HCT116 (cell line): ENCODE measurements around the gene COL20A1. TPM values are rescaled to one million over a fixed set of nuclear protein-coding genes. Genes with fewer than 3 reads are reported as not detected.

ENCODE experiments used
- ATAC-seq: fragments of 200-7000 bp; cut with Tn5 transposase; 2 replicates; pipeline ENCODE4 v1.9.1; 2020; ENCODE audit warnings: mild to moderate bottlenecking, moderate library complexity
- BruUV-seq: library from RNA; stranded (reverse); fragments of 400-500 nt; replicated peaks from 2 replicates; lab custom pipeline; 2021; lab: Mats Ljungman, UMichigan
- CTCF ChIA-PET: fragments of 300-600 bp; sonication (Branson Sonifier 250); formaldehyde crosslinking; loops from one replicate; lab custom pipeline; 2021; ENCODE audit warnings: antibody characterized with exemption; lab: Charles Lee
- POLR2A ChIA-PET: fragments of 300-600, 350-600 bp; sonication (Branson Sonifier 250); formaldehyde crosslinking; loops from one replicate; lab custom pipeline; 2021; ENCODE audit warnings: antibody characterized with exemption; lab: Charles Lee
- RAD21 ChIA-PET, 2 experiments: fragments of 300-600 bp; sonication (Branson Sonifier 250); formaldehyde crosslinking; loops; one replicate each; lab custom pipeline; 2023; ENCODE audit warnings: low total read pairs in 2 of 2; ENCODE audit not compliant: uncharacterized antibody in 2 of 2, unreplicated experiment in 2 of 2, low non-redundant PET in 1 of 2; lab: Charles Lee
- DNase-seq: peaks from one replicate; pipeline ENCODE4 v3.0.0-alpha.2; 2010; ENCODE audit warnings: low read depth, low spot score
- H2AFZ ChIP-seq: fragments of 200-600 bp; shearing (Covaris generic), sonication (generic); 2 replicates; pipeline ENCODE4 v1.6.1; 2017; ENCODE audit warnings: low read depth, mixed run types, mixed read lengths, antibody characterized with exemption, low read length; ENCODE audit not compliant: poor library complexity, severe bottlenecking
- H3K27ac ChIP-seq: 2 replicates; pipeline ENCODE4 v1.5.1; 2012; ENCODE audit warnings: low read depth, low read length
- H3K27me3 ChIP-seq: fragments of 200-600 bp; sonication (generic); 2 replicates; pipeline ENCODE4 v1.6.1; 2016; ENCODE audit warnings: mixed run types, low read length, mixed read lengths; ENCODE audit not compliant: insufficient read depth
- H3K36me3 ChIP-seq, 2 experiments: fragments of 200-500 bp in 1 of 2; fragments of 200-600 bp in 1 of 2; sonication (Bioruptor generic) in 1 of 2; sonication (generic) in 1 of 2; 2 replicates each; pipeline versions ENCODE4 v1.5.1 to v1.6.1; 2014 to 2016; ENCODE audit warnings: low read length in 2 of 2, inconsistent platforms in 1 of 2, mixed read lengths in 1 of 2, mixed run types in 1 of 2; ENCODE audit not compliant: insufficient read depth in 2 of 2, control insufficient read depth in 1 of 2
- H3K4me1 ChIP-seq, 2 experiments: fragments of 200-600 bp in 1 of 2; sonication (generic) in 1 of 2; 2 replicates each; pipeline versions ENCODE4 v1.5.1 to v1.6.1; 2012 to 2017; ENCODE audit warnings: low read length in 2 of 2, inconsistent platforms in 1 of 2, mild to moderate bottlenecking in 1 of 2, mixed read lengths in 1 of 2, mixed run types in 1 of 2, moderate library complexity in 1 of 2; ENCODE audit not compliant: insufficient read depth in 2 of 2, control insufficient read depth in 1 of 2
- H3K4me2 ChIP-seq: fragments of 200-600 bp; sonication (generic); 2 replicates; pipeline ENCODE4 v1.6.1; 2017; ENCODE audit warnings: mixed run types, low read length, mixed read lengths
- H3K4me3 ChIP-seq, 2 experiments: fragments of 200-600 bp in 1 of 2; sonication (generic) in 1 of 2; replicated peaks in 1 of 2; 2 replicates each; pipeline ENCODE4 v1.5.1; 2011 to 2016; ENCODE audit warnings: low read length in 2 of 2, control low read depth in 1 of 2, low read depth in 1 of 2, mild to moderate bottlenecking in 1 of 2, mixed read lengths in 1 of 2, mixed run types in 1 of 2
- H3K79me2 ChIP-seq: fragments of 200-600 bp; sonication (generic); 2 replicates; pipeline ENCODE4 v1.6.1; 2017; ENCODE audit warnings: mild to moderate bottlenecking, mixed run types, low read length, moderate library complexity, mixed read lengths; ENCODE audit not compliant: insufficient read depth
- H3K9ac ChIP-seq: fragments of 200-600 bp; sonication (generic); 2 replicates; pipeline ENCODE4 v1.6.1; 2016; ENCODE audit warnings: low read length, mixed read lengths
- H3K9me2 ChIP-seq: fragments of 200-600 bp; sonication (generic), shearing (Covaris generic); 2 replicates; pipeline ENCODE4 v1.6.1; 2017; ENCODE audit warnings: mixed run types, mild to moderate bottlenecking, moderate library complexity; ENCODE audit not compliant: insufficient read depth
- H3K9me3 ChIP-seq, 2 experiments: fragments of 200-500 bp in 1 of 2; fragments of 200-600 bp in 1 of 2; sonication (Bioruptor generic) in 1 of 2; sonication (generic) in 1 of 2; 2 replicates each; pipeline ENCODE4 v1.6.1; 2014 to 2017; ENCODE audit warnings: low read length in 2 of 2, mixed read lengths in 2 of 2, inconsistent platforms in 1 of 2, low read depth in 1 of 2, mild to moderate bottlenecking in 1 of 2, mixed run types in 1 of 2, moderate library complexity in 1 of 2; ENCODE audit not compliant: control insufficient read depth in 1 of 2, insufficient read depth in 1 of 2
- H4K20me1 ChIP-seq: fragments of 200-600 bp; sonication (generic), shearing (Covaris generic); 2 replicates; pipeline ENCODE4 v1.6.1; 2017; ENCODE audit warnings: mixed run types, mild to moderate bottlenecking, moderate library complexity; ENCODE audit not compliant: insufficient read depth
- CBX3 ChIP-seq: IDR thresholded peaks from 2 replicates; pipeline ENCODE4 v1.6.1; 2012; ENCODE audit warnings: low read depth
- EGR1 ChIP-seq: IDR thresholded peaks from 2 replicates; pipeline ENCODE4 v1.6.1; 2012; ENCODE audit warnings: low read depth
- EZH2 ChIP-seq: fragments of 200-600 bp; sonication (generic); IDR thresholded peaks from 2 replicates; pipeline ENCODE4 v1.6.1; 2017; ENCODE audit warnings: antibody characterized with exemption, mixed run types
- EZH2phosphoT487 ChIP-seq: fragments of 200-600 bp; IDR thresholded peaks from 2 replicates; pipeline ENCODE4 v1.6.1; 2018; ENCODE audit warnings: antibody characterized with exemption, borderline replicate concordance
- FOSL1 ChIP-seq: IDR thresholded peaks from 2 replicates; pipeline ENCODE4 v1.6.1; 2012; ENCODE audit warnings: low read depth
- JUND ChIP-seq: IDR thresholded peaks from 2 replicates; pipeline ENCODE4 v1.6.1; 2012
- POLR2AphosphoS5 ChIP-seq: IDR thresholded peaks from 2 replicates; pipeline ENCODE4 v1.6.1; 2011; ENCODE audit warnings: mild to moderate bottlenecking, low read depth, low read length, moderate library complexity
- RAD21 ChIP-seq: IDR thresholded peaks from 2 replicates; pipeline ENCODE4 v1.6.1; 2012; ENCODE audit warnings: low read depth, mild to moderate bottlenecking
- SP1 ChIP-seq: IDR thresholded peaks from 2 replicates; pipeline ENCODE4 v1.6.1; 2012; ENCODE audit warnings: low read depth
- SRF ChIP-seq: IDR thresholded peaks from 2 replicates; pipeline ENCODE4 v1.6.1; 2012; ENCODE audit warnings: low read depth
- YY1 ChIP-seq: IDR thresholded peaks from 2 replicates; pipeline ENCODE4 v1.6.1; 2011; ENCODE audit warnings: low read length, low read depth, moderate library complexity, mild to moderate bottlenecking; ENCODE audit not compliant: insufficient replicate concordance; ENCODE audit errors: extremely low read depth
- ZFX ChIP-seq: fragments of 450-650 bp; IDR thresholded peaks from 2 replicates; pipeline ENCODE4 v1.6.1; 2017
- intact Hi-C: fragments of 100-400 bp; cut with micrococcal nuclease; formaldehyde crosslinking; loops from 2 replicates; pipeline ENCODE4 v1.10.0; 2022
- total RNA-seq: library from RNA; stranded (reverse); gene quantifications from one replicate; pipeline ENCODE4 v1.2.1, GENCODE V29; 2021; ENCODE audit not compliant: unreplicated experiment
- TF ChIP-seq, protein P1 (sequence below), 3 experiments: fragments of 200-600 bp in 1 of 3; sonication (generic) in 1 of 3; IDR thresholded peaks in 2 of 3; conservative IDR thresholded peaks in 1 of 3; 2 replicates each; pipeline ENCODE4 v1.5.1; 2012 to 2017; ENCODE audit warnings: low read depth in 2 of 3, low read length in 2 of 3, antibody characterized with exemption in 1 of 3, borderline replicate concordance in 1 of 3, control low read depth in 1 of 3, mild to moderate bottlenecking in 1 of 3, mixed read lengths in 1 of 3, mixed run types in 1 of 3, moderate library complexity in 1 of 3; ENCODE audit not compliant: insufficient read depth in 1 of 3
- TF ChIP-seq, protein P2 (sequence below): IDR thresholded peaks from 2 replicates; pipeline ENCODE4 v1.6.1; 2012

Gene COL20A1
- total RNA-seq, 1 experiment from 2014 or later = 0.34 TPM

DNA sequence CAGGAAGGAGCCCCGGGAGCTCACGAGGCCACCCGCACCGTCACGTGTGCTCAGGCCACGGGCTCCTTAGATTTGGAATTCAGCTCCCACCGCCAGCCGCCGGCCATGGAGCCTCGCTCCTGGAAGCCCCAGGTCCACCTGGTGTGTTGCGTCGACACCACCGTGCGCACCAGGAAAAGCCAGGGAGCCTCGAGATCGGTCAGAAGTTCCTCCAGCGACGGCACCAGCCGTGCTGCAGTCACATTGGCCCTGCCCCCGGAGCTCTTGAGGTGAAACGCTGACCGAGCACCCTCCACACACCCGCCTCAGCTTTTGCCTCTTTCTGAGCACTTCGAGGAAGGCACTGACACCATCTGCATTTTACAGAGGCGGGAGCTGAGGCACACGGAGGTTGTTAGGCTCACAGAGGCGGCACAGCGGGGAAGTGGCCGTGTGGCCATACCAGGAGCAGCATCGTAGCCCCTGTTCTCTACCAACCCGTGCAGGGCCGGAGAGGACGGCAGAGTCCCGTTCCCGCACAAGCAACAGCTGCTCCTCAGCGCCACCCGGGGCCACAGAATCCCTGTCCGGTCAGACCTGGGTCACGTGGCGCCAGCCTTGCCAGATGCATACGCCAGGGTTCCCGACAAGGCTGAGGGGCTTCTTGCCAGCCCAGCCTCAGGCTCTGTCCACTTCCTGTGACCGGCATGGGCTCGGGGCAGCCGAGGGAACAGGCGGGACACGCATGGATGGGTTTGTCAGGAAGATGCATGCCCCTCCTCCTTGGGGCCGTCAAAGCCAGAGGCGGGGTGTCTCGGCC, 46.3 kb upstream of the COL20A1 start:
- H3K9me3 ChIP-seq = no peaks in the 10 kb centered on the region
- no peak overlapping the region for H2AFZ ChIP-seq
- no peaks in the 10 kb centered on the region for H3K4me1 ChIP-seq
- TF ChIP-seq, protein P1, sequence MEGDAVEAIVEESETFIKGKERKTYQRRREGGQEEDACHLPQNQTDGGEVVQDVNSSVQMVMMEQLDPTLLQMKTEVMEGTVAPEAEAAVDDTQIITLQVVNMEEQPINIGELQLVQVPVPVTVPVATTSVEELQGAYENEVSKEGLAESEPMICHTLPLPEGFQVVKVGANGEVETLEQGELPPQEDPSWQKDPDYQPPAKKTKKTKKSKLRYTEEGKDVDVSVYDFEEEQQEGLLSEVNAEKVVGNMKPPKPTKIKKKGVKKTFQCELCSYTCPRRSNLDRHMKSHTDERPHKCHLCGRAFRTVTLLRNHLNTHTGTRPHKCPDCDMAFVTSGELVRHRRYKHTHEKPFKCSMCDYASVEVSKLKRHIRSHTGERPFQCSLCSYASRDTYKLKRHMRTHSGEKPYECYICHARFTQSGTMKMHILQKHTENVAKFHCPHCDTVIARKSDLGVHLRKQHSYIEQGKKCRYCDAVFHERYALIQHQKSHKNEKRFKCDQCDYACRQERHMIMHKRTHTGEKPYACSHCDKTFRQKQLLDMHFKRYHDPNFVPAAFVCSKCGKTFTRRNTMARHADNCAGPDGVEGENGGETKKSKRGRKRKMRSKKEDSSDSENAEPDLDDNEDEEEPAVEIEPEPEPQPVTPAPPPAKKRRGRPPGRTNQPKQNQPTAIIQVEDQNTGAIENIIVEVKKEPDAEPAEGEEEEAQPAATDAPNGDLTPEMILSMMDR (IDR thresholded peaks at IDR 0.05 in 2 of 3, conservative IDR thresholded peaks at IDR 0.05 in 1 of 3; ENCODE audit: borderline replicate concordance in 1 of 3, insufficient read depth in 1 of 3, low read depth in 2 of 3, low read length in 2 of 3) = no peak
- no peak for TF ChIP-seq CBX3
- TF ChIP-seq JUND = no peak
- TF ChIP-seq ZFX = no peak
- H3K79me2 ChIP-seq = no peaks in the 10 kb centered on the region
- no peak overlapping the region for H3K4me2 ChIP-seq
- CTCF ChIA-PET = interaction anchor here (0.9 to 1.9 kb wide), 2 partner anchors 11 to 23 kb away, joined by 3 to 11 read pairs; partner anchors contain the start of gene BIRC7
- H3K27me3 ChIP-seq = no peaks in the 10 kb centered on the region
- no TSS peak for BruUV-seq
- H3K27ac ChIP-seq = no peak overlapping the region
- no peak for DNase-seq
- no peaks in the 10 kb centered on the region for H3K9me2 ChIP-seq
- H4K20me1 ChIP-seq = no peaks in the 10 kb centered on the region
- no peak overlapping the region for H3K9ac ChIP-seq
- intact Hi-C loops = no loop called here
- H3K4me3 ChIP-seq = no peak overlapping the region
- H3K36me3 ChIP-seq = no peaks in the 10 kb centered on the region
- POLR2A ChIA-PET = no interaction called here
- RAD21 ChIA-PET = no interaction called here
- ATAC-seq = peak; percentile 35; the same call in 1 of the 2 replicates

DNA sequence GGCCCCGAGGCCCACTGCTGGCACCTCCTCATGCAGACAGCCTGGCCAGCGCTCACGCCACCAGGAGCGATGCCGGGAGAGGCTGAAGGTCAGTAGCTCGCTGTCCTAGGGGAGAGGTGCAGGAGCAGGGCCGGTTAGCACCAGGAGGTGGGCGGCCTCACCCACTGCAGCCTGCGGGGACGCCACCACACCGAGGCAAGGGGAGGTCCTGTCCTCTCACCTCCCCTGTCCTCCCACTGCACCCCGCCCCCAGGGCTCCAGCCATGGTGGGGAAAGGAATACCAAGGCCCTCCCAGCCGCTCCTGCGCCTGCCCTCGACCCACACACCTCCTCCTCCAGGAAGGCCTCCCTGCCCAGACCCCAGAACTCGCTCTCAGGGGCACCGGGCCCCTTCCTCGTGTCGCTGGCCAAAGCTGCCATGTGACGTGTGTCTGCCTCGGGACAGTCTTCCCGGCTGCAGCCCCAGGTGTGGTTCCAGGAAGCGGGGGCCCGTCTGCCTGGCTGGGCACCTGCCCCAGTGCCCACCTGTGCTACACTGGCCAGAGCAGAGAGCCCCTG, 45.2 kb upstream of the COL20A1 start:
- Histone ChIP-seq H3K9ac (no peak overlapping the region), H3K79me2 (no peaks in the 10 kb centered on the region), H3K4me3 (no peak overlapping the region), H3K4me1 (no peaks in the 10 kb centered on the region), H2AFZ (no peak overlapping the region), H4K20me1 (no peaks in the 10 kb centered on the region), H3K27ac (no peak overlapping the region), H3K9me2 (no peaks in the 10 kb centered on the region), H3K36me3 (no peaks in the 10 kb centered on the region), H3K9me3 (no peaks in the 10 kb centered on the region), H3K4me2 (no peak overlapping the region), H3K27me3 (no peaks in the 10 kb centered on the region)
- intact Hi-C loops = no loop called here
- CTCF ChIA-PET = no interaction called here
- no peak for TF ChIP-seq EGR1
- TF ChIP-seq EZH2phosphoT487 = no peak
- TF ChIP-seq EZH2 = no peak
- TF ChIP-seq POLR2AphosphoS5 = no peak
- TF ChIP-seq SRF = no peak
- no peak for TF ChIP-seq SP1
- TF ChIP-seq YY1 = no peak
- TF ChIP-seq, protein P1 (IDR thresholded peaks at IDR 0.05 in 2 of 3, conservative IDR thresholded peaks at IDR 0.05 in 1 of 3; ENCODE audit: borderline replicate concordance in 1 of 3, insufficient read depth in 1 of 3, low read depth in 2 of 3, low read length in 2 of 3) = no peak
- no peak for TF ChIP-seq RAD21
- TF ChIP-seq, protein P2, sequence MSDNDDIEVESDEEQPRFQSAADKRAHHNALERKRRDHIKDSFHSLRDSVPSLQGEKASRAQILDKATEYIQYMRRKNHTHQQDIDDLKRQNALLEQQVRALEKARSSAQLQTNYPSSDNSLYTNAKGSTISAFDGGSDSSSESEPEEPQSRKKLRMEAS = no peak
- TF ChIP-seq FOSL1 = no peak
- DNase-seq = no peak
- RAD21 ChIA-PET = no interaction called here
- BruUV-seq = no TSS peak
- ATAC-seq = no peak
- POLR2A ChIA-PET = no interaction called here
